HEK293 (cell line): Measurements from ENCODE around the gene PLEKHG7.

Experiments
- BCL6B ChIP-seq: fragments of 450-650 bp; formaldehyde crosslinking; IDR thresholded peaks from 2 replicates; pipeline ENCODE4 v1.5.1; 2017; ENCODE audit warnings: missing biosample characterization, missing genetic modification characterization
- GLIS1 ChIP-seq: fragments of 450-650 bp; formaldehyde crosslinking; IDR thresholded peaks from 2 replicates; pipeline ENCODE4 v1.5.1; 2016; ENCODE audit warnings: missing biosample characterization, missing genetic modification characterization
- HOXD13 ChIP-seq: sonication (generic); formaldehyde crosslinking; IDR thresholded peaks from 2 replicates; pipeline ENCODE4 v1.8.0; 2022; ENCODE audit warnings: missing genetic modification reagents, borderline replicate concordance
- IKZF3 ChIP-seq: fragments of 450-650 bp; IDR thresholded peaks from 2 replicates; pipeline ENCODE4 v1.5.0; 2018; ENCODE audit warnings: missing biosample characterization, mild to moderate bottlenecking, missing genetic modification characterization, moderate library complexity
- RBAK ChIP-seq: fragments of 450-650 bp; formaldehyde crosslinking; IDR thresholded peaks from 2 replicates; pipeline ENCODE4 v1.5.1; 2016; ENCODE audit warnings: missing biosample characterization, missing genetic modification characterization
- SETDB1 ChIP-seq: IDR thresholded peaks from one replicate; pipeline ENCODE4 v1.6.1; 2017; ENCODE audit warnings: mild to moderate bottlenecking, low read length, moderate library complexity, mixed read lengths; ENCODE audit not compliant: insufficient read length
- ZBTB11 ChIP-seq: fragments of 450-650 bp; formaldehyde crosslinking; conservative IDR thresholded peaks from 2 replicates; pipeline ENCODE4 v1.5.1; 2016; ENCODE audit warnings: low read depth, missing biosample characterization, missing genetic modification characterization
- ZFP69B ChIP-seq: fragments of 450-650 bp; formaldehyde crosslinking; IDR thresholded peaks from 2 replicates; pipeline ENCODE4 v1.5.1; 2016; ENCODE audit warnings: missing biosample characterization, missing genetic modification characterization
- ZIC2 ChIP-seq: fragments of 450-650 bp; formaldehyde crosslinking; IDR thresholded peaks from 2 replicates; pipeline ENCODE4 v1.5.1; 2016; ENCODE audit warnings: missing biosample characterization, missing genetic modification characterization
- ZNF112 ChIP-seq: fragments of 450-650 bp; formaldehyde crosslinking; IDR thresholded peaks from 2 replicates; pipeline ENCODE4 v1.5.0; 2017; ENCODE audit warnings: missing biosample characterization, missing genetic modification characterization
- ZNF132 ChIP-seq: fragments of 450-650 bp; formaldehyde crosslinking; IDR thresholded peaks from 2 replicates; pipeline ENCODE4 v1.5.1; 2017; ENCODE audit warnings: missing biosample characterization, missing genetic modification characterization, borderline replicate concordance
- ZNF16 ChIP-seq: fragments of 450-650 bp; formaldehyde crosslinking; IDR thresholded peaks from 2 replicates; pipeline ENCODE4 v1.5.1; 2016; ENCODE audit warnings: low read depth, missing biosample characterization, missing genetic modification characterization
- ZNF175 ChIP-seq: fragments of 450-650 bp; formaldehyde crosslinking; IDR thresholded peaks from 2 replicates; pipeline ENCODE4 v1.5.1; 2016; ENCODE audit warnings: missing biosample characterization, missing genetic modification characterization
- ZNF202 ChIP-seq: fragments of 450-650 bp; formaldehyde crosslinking; IDR thresholded peaks from 2 replicates; pipeline ENCODE4 v1.5.1; 2016; ENCODE audit warnings: missing biosample characterization, missing genetic modification characterization, borderline replicate concordance
- ZNF211 ChIP-seq: fragments of 450-650 bp; formaldehyde crosslinking; IDR thresholded peaks from 2 replicates; pipeline ENCODE4 v1.5.1; 2016; ENCODE audit warnings: low read depth, missing biosample characterization, missing genetic modification characterization
- ZNF223 ChIP-seq: fragments of 450-650 bp; formaldehyde crosslinking; IDR thresholded peaks from 2 replicates; pipeline ENCODE4 v1.5.1; 2016; ENCODE audit warnings: missing biosample characterization, missing genetic modification characterization
- ZNF239 ChIP-seq: fragments of 450-650 bp; formaldehyde crosslinking; IDR thresholded peaks from 2 replicates; pipeline ENCODE4 v1.5.1; 2016; ENCODE audit warnings: missing biosample characterization, missing genetic modification characterization
- ZNF335 ChIP-seq: fragments of 450-650 bp; formaldehyde crosslinking; conservative IDR thresholded peaks from 2 replicates; pipeline ENCODE4 v1.5.1; 2016; ENCODE audit warnings: missing biosample characterization, missing genetic modification characterization
- ZNF549 ChIP-seq: fragments of 450-650 bp; IDR thresholded peaks from 2 replicates; pipeline ENCODE4 v1.5.1; 2018; ENCODE audit warnings: missing biosample characterization, missing genetic modification characterization, mild to moderate bottlenecking, inconsistent platforms, moderate library complexity
- ZNF621 ChIP-seq: fragments of 450-650 bp; formaldehyde crosslinking; IDR thresholded peaks from 2 replicates; pipeline ENCODE4 v1.5.1; 2017; ENCODE audit warnings: missing biosample characterization, missing genetic modification characterization
- ZNF623 ChIP-seq: fragments of 450-650 bp; formaldehyde crosslinking; IDR thresholded peaks from 2 replicates; pipeline ENCODE4 v1.5.1; 2016; ENCODE audit warnings: missing biosample characterization, missing genetic modification characterization
- ZNF639 ChIP-seq: fragments of 450-650 bp; formaldehyde crosslinking; IDR thresholded peaks from 2 replicates; pipeline ENCODE4 v1.5.1; 2016; ENCODE audit warnings: missing biosample characterization, missing genetic modification characterization
- ZNF776 ChIP-seq: fragments of 450-650 bp; formaldehyde crosslinking; IDR thresholded peaks from 2 replicates; pipeline ENCODE4 v1.5.0; 2017; ENCODE audit warnings: missing biosample characterization, missing genetic modification characterization, borderline replicate concordance
- ZSCAN30 ChIP-seq: fragments of 450-650 bp; IDR thresholded peaks from 2 replicates; pipeline ENCODE4 v1.5.1; 2018; ENCODE audit warnings: missing biosample characterization, mild to moderate bottlenecking, missing genetic modification characterization, moderate library complexity
- TF ChIP-seq, protein P1 (sequence below): fragments of 450-650 bp; formaldehyde crosslinking; IDR thresholded peaks from 2 replicates; pipeline ENCODE4 v1.5.1; 2016; ENCODE audit warnings: missing biosample characterization, missing genetic modification characterization

The PLEKHG7 gene

GRCh38 chr12:92745856-92746550 is 43.2 kb downstream of the PLEKHG7 start (continued):
- TF ChIP-seq, protein P1, sequence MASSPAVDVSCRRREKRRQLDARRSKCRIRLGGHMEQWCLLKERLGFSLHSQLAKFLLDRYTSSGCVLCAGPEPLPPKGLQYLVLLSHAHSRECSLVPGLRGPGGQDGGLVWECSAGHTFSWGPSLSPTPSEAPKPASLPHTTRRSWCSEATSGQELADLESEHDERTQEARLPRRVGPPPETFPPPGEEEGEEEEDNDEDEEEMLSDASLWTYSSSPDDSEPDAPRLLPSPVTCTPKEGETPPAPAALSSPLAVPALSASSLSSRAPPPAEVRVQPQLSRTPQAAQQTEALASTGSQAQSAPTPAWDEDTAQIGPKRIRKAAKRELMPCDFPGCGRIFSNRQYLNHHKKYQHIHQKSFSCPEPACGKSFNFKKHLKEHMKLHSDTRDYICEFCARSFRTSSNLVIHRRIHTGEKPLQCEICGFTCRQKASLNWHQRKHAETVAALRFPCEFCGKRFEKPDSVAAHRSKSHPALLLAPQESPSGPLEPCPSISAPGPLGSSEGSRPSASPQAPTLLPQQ (tag by site-specific recombination): peak; percentile 91
- TF ChIP-seq RBAK (tag by site-specific recombination): no peak
- no peak for TF ChIP-seq ZNF112
- no peak for TF ChIP-seq ZNF175
- no peak for TF ChIP-seq ZNF621 (tag by site-specific recombination)
- TF ChIP-seq ZNF776 (tag by site-specific recombination): no peak
- TF ChIP-seq ZNF223 (tag by site-specific recombination): no peak
- no peak for TF ChIP-seq ZNF202 (tag by site-specific recombination)
- TF ChIP-seq ZNF211 (tag by site-specific recombination): no peak
- TF ChIP-seq ZNF335 (tag by site-specific recombination): peak; percentile 44; the same call in 1 of the 2 replicates
- TF ChIP-seq ZNF16: no peak
- TF ChIP-seq ZNF132: no peak
- TF ChIP-seq BCL6B: no peak
- no peak for TF ChIP-seq ZBTB11
- peak; percentile 56; the same call in 1 of the 2 replicates for TF ChIP-seq ZFP69B (tag by site-specific recombination)
- TF ChIP-seq HOXD13: no peak
- no peak for TF ChIP-seq GLIS1 (tag by site-specific recombination)
- TF ChIP-seq IKZF3: no peak
- no peak for TF ChIP-seq ZNF623 (tag by site-specific recombination)
- no peak for TF ChIP-seq ZNF639 (tag by site-specific recombination)
- peak; percentile 56; the same call in 1 of the 2 replicates for TF ChIP-seq ZNF549 (tag by site-specific recombination)
- TF ChIP-seq SETDB1: no peak
- TF ChIP-seq ZSCAN30 (tag by site-specific recombination): no peak
- TF ChIP-seq ZIC2 (tag by site-specific recombination): 0 out of 2 replicates have a peak, but pooled peaks have one; percentile 11
- no peak for TF ChIP-seq ZNF239
